ENCODE data around the gene NQO2. TPM values are rescaled to one million over a fixed set of nuclear protein-coding genes. Genes with fewer than 3 reads are reported as not detected.

The NQO2 gene
- polyA plus RNA-seq, 1 of the 3 experiments (the other 2 are of a cell fraction), result 19.2 TPM

DNA sequence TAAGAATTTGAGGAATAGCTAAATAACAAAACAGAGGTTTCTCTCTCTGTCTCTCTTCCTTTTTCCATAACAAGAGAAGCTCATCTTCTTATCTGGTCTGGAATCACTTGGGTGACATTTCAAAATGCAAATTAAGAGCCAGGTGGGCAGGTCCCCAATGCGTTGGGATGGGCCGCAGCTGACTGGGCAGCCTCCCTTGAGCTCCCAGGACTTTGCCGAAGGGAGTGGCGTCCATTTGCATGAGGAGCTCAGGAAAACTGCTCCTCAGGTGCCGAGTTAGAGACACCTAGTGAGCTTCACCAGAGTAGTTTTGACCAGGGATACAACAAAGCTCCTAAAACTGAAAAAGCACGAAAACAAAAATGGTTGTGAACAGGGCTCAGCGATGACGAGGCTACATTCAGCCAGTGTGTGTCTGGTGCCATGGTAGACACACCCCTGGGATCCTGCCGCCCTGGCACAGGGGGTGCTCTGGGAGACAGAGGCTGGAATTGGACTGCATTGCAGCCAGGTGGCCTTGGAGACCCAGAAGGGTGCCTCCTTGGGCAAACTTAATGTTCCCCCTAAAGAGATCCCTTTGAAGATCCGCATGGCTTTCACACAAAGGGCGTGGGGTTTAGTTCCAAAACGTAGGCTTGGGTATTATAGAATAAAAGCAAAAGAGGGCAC, 14.8 kb upstream of the NQO2 start:
- no peak for DNase-seq
- Histone ChIP-seq H3K27me3 (ENCODE audit: insufficient read depth) (no peaks in the 10 kb centered on the region), H3K4me1 (ENCODE audit: control insufficient read depth in 1 of 2, insufficient read depth in 2 of 2, low read depth in 1 of 2, low read length in 1 of 2) (peaks cover 15 to 18% of the 10 kb centered on the region in 2 experiments), H3K36me3 (replicated peaks in 1 of 2; ENCODE audit: control insufficient read depth in 1 of 2, insufficient read depth in 2 of 2, low read length in 1 of 2) (no peaks in the 10 kb centered on the region), H3K79me2 (ENCODE audit: insufficient read depth) (no peaks in the 10 kb centered on the region), H3K9me3 (no peaks in the 10 kb centered on the region), H3K9ac (no peak overlapping the region), H2AFZ (ENCODE audit: low read depth) (no peak overlapping the region), H3F3A (replicated peaks; ENCODE audit: insufficient read depth) (peaks cover 29% of the 10 kb centered on the region), H3K4me3 (ENCODE audit: low read depth in 2 of 2, low read length in 1 of 2) (no peak overlapping the region), H3K4me2 (no peak overlapping the region), H3K9me2 (no peaks in the 10 kb centered on the region), H4K20me1 (ENCODE audit: insufficient read depth) (no peaks in the 10 kb centered on the region), H3K27ac (ENCODE audit: low read depth in 2 of 2, low read length in 1 of 2) (no peak overlapping the region)
- CTCF ChIA-PET, result interaction anchor here (1.1 to 2.3 kb wide), 2 partner anchors 11 to 32 kb away, joined by 6 to 11 read pairs; no protein-coding TSS in a partner anchor
- POLR2A ChIA-PET, result interaction anchor here (0.9 kb wide), 1 partner anchor 13 kb away, joined by 3 read pairs; the partner anchor contains the start of gene SERPINB6
- WGBS (ENCODE audit: low lambda C conversion rate), result 96% methylated on average over 12 of the region's 12 CpGs
- TF ChIP-seq EP300 (IDR thresholded peaks at IDR 0.05; ENCODE audit: borderline replicate concordance in 1 of 2, low read depth in 1 of 2, low read length in 1 of 2) (no peak), SIN3A (IDR thresholded peaks at IDR 0.05; ENCODE audit: borderline replicate concordance, low read depth, low read length) (no peak), CHD2 (IDR thresholded peaks at IDR 0.05; ENCODE audit: low read length, partially characterized antibody) (no peak), CTCF (IDR thresholded peaks at IDR 0.05) (no peak), YY1 (IDR thresholded peaks at IDR 0.05; ENCODE audit: low read depth) (no peak), RCOR1 (IDR thresholded peaks at IDR 0.05; ENCODE audit: low read length) (no peak), SMC3 (IDR thresholded peaks at IDR 0.05; ENCODE audit: low read depth, low read length) (no peak), TAF1 (IDR thresholded peaks at IDR 0.05; ENCODE audit: borderline replicate concordance, low read depth, low read length) (no peak), GABPA (IDR thresholded peaks at IDR 0.05; ENCODE audit: low read depth) (no peak), MXI1 (IDR thresholded peaks at IDR 0.05; ENCODE audit: low read depth, low read length) (no peak), TEAD4 (IDR thresholded peaks at IDR 0.05; ENCODE audit: borderline replicate concordance, insufficient read depth) (no peak), RXRA (IDR thresholded peaks at IDR 0.05; ENCODE audit: borderline replicate concordance, low read depth) (no peak)
- TF ChIP-seq, protein P1, sequence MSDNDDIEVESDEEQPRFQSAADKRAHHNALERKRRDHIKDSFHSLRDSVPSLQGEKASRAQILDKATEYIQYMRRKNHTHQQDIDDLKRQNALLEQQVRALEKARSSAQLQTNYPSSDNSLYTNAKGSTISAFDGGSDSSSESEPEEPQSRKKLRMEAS (IDR thresholded peaks at IDR 0.05; ENCODE audit: low read depth), result no peak
- TF ChIP-seq, protein P2, sequence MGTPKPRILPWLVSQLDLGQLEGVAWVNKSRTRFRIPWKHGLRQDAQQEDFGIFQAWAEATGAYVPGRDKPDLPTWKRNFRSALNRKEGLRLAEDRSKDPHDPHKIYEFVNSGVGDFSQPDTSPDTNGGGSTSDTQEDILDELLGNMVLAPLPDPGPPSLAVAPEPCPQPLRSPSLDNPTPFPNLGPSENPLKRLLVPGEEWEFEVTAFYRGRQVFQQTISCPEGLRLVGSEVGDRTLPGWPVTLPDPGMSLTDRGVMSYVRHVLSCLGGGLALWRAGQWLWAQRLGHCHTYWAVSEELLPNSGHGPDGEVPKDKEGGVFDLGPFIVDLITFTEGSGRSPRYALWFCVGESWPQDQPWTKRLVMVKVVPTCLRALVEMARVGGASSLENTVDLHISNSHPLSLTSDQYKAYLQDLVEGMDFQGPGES (IDR thresholded peaks at IDR 0.05; ENCODE audit: low read depth, low read length), result no peak
- TF ChIP-seq, protein P3, sequence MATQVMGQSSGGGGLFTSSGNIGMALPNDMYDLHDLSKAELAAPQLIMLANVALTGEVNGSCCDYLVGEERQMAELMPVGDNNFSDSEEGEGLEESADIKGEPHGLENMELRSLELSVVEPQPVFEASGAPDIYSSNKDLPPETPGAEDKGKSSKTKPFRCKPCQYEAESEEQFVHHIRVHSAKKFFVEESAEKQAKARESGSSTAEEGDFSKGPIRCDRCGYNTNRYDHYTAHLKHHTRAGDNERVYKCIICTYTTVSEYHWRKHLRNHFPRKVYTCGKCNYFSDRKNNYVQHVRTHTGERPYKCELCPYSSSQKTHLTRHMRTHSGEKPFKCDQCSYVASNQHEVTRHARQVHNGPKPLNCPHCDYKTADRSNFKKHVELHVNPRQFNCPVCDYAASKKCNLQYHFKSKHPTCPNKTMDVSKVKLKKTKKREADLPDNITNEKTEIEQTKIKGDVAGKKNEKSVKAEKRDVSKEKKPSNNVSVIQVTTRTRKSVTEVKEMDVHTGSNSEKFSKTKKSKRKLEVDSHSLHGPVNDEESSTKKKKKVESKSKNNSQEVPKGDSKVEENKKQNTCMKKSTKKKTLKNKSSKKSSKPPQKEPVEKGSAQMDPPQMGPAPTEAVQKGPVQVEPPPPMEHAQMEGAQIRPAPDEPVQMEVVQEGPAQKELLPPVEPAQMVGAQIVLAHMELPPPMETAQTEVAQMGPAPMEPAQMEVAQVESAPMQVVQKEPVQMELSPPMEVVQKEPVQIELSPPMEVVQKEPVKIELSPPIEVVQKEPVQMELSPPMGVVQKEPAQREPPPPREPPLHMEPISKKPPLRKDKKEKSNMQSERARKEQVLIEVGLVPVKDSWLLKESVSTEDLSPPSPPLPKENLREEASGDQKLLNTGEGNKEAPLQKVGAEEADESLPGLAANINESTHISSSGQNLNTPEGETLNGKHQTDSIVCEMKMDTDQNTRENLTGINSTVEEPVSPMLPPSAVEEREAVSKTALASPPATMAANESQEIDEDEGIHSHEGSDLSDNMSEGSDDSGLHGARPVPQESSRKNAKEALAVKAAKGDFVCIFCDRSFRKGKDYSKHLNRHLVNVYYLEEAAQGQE (IDR thresholded peaks at IDR 0.05; ENCODE audit: low read depth, low read length), result no peak
